ENCODE measurements around the gene FAM227B.

DNA sequence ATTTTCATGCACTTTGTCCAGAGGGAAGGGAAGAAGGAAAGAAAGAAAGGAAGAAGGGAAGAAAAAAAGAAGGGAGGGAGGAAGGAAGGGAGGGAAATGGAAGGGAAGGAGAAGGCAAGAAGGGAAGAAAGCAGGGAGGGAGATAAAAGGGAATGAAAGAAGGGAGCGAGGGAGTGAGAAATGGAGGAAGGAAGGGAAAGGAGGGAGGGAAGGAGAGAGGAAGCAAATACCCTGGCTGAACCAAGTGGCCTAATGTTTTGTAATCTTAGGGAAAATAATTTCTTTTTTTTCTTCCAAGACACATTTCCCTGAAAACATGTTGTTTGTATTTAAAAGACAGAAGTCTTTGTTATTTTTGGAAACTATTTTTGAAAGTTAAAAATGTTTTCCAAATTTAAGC is 36.1 kb upstream of the FAM227B start:
- no peak for TF ChIP-seq GATA2 (IDR thresholded peaks at IDR 0.05; ENCODE audit: low read depth, low read length)
- no peak for TF ChIP-seq GATA3 (IDR thresholded peaks at IDR 0.05; ENCODE audit: low read depth, low read length)

Measured in SH-SY5Y (cell line).